Cortex of kidney (tissue), 1 donor: ENCODE results near the gene LPCAT1.

Experiments
- DNase-seq: peaks from one replicate; lab custom pipeline; 2025; lab: John Stamatoyannopoulos, UW

The LPCAT1 gene

GRCh38 chr5:1444361-1445189 is 79.2 kb downstream of the LPCAT1 start:
- DNase-seq, result no peak

GRCh38 chr5:1443991-1444360 is 79.8 kb downstream of the LPCAT1 start:
- DNase-seq, result no peak

- no peak for DNase-seq
These were observed 80.6 kb downstream of the LPCAT1 start for GRCh38 chr5:1443171-1443570.

GRCh38 chr5:1442222-1443145 is 81.3 kb downstream of the LPCAT1 start:
- no peak for DNase-seq

- no peak for DNase-seq
These were observed 82.4 kb downstream of the LPCAT1 start for GRCh38 chr5:1441166-1441865.

- no peak for DNase-seq
These were observed 83.7 kb downstream of the LPCAT1 start for GRCh38 chr5:1440098-1440493.

DNA sequence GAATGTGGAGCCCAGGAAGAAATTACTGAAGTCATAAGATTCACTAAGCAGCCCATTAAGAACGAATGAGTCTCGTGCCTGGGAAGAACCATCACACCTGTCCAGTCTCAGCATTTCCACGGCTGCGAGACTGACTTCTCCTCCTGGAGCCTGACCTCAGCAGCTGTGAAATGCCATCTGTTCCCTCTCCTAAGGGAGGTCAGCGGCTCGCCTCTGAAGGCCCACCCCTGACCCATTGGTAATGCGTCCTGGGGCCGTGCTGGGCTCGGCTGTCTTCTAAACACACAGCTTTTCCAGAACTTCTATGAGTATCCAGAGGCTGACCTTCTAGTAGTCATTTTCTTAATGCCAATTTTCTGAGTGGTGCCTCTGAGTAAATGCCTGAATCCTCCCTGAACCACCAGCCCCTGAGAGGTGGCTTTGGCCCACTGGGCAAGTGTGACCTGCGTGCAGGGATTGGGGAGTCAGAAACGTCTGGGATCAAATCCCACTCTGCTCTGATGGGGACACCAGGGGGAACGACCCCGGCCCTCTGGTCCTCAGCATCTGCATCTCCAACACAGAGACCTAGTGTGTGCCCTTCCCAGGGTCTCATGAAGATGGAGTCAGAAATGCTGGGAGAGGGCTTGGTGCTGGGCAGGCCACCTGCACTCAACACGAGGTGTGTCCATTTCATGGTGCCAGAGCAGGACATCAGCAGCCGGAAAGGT is 84.2 kb downstream of the LPCAT1 start:
- DNase-seq, result no peak

GRCh38 chr5:1438871-1439270 is 84.9 kb downstream of the LPCAT1 start:
- no peak for DNase-seq

GRCh38 chr5:1437876-1438559 is 85.7 kb downstream of the LPCAT1 start:
- no peak for DNase-seq

GRCh38 chr5:1437226-1437829 is 86.4 kb downstream of the LPCAT1 start:
- no peak for DNase-seq

DNA sequence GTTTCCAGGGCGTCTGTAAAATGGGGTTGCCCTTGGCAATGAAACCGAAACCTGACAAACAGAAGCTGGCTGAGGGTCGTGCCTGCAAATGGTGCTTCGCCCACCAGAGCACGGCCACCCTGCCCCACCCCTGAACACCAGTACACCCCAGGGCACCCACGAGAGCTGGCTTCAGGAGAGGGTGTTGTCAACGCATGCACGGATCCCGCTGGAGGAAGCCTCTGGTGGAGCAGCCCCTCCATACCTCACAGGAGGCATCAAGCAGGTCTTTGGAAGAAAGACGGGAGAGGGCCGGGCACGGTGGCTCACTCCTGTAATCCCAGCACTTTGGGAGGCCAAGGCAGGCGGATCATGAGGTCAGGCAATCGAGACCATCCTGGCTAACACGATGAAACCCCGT is 87.1 kb downstream of the LPCAT1 start:
- no peak for DNase-seq

DNA sequence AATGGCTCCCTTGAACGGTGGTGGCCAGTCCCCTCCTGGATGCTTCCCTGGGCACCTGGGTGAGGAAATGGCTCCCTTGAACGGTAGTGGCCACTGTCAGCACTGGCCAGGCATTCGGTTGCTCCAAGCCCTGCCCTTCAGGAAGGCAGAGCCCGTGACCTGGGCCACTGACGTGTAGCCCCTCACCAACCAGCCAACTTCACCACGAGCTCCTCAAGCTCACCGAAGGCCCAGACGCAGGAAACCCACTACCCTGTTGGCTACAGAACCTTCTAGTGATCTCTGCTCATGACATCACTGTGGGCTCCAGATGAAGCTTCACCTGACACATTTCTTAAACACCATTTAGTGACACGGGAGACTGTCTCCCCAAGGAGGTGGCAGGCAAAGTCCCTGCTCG is 87.7 kb downstream of the LPCAT1 start:
- no peak for DNase-seq

GRCh38 chr5:1435369-1435768 is 88.4 kb downstream of the LPCAT1 start:
- DNase-seq, result no peak

- no peak for DNase-seq
These were observed 91.5 kb downstream of the LPCAT1 start for GRCh38 chr5:1432296-1432695.

GRCh38 chr5:1431896-1432295 is 91.9 kb downstream of the LPCAT1 start:
- no peak for DNase-seq

DNA sequence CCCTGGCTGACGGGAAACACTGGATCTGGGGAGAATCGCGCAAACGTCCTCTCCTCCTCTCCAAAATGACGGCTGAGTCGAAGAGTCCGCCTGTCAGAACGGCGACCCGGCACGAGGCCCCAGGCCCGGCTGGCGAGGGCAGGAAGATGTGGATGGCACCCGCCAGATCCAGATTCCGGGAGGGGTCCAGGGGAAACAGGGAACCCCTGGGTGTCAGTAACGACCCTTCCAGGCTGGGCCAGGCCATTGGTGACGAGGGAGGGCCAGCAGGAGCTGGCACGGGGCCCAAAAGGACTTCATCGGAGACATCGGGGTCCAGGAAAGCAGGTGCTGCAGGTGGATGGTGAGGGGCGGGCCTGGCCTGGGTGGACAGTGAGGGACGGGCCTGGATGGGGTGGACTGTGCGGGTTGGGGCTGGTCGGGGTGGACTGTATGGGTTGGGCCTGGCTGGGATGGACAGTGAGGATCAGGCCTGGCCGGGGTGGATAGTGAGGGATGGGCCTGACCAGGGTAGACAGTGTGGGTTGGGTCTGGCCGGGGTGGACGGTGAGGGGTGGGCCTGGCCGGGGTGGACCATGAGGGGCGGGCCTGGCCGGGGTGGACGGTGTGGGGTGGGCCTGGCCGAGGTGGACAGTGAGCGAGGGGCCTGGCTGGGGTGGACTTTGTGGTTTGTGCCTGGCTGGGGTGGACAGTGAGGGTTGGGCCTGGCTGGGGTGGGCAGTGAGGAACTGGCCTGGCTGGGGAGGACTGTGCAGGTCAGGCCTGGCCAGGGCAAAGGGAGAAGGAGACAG is 92.5 kb downstream of the LPCAT1 start:
- DNase-seq, result no peak

DNA sequence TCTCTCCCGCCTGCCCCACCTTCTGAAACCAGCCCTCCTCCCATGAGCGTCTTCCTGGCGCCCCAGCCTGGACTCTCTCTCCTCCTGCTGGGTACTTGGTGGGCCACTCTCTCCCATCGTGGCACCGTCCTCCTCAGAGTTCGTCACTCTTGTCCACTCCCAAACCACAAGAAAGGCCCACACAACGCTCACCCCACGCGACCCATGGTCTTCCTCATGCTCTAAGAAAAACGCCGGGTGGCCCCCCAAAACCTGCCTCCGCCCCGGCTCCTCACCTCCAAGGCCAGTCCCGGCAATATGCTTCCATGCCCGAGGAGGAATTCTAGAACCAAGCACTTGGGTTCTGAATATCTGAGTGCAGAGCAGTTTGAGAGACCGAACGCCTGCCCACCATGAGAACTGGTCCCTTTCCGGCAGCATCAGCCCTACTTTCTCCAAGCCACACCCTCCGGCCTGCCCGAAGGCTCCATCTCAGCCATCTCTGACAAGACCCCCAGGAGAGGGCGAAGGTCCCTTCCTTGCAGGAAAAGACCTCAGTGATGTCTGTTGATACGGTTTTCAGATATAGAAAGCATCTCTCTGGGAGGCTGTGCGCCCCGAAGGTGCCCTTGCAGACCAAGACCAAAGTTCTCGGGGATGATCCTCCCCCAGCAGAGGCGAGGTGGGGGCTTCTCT is 93.5 kb downstream of the LPCAT1 start:
- no peak for DNase-seq

DNA sequence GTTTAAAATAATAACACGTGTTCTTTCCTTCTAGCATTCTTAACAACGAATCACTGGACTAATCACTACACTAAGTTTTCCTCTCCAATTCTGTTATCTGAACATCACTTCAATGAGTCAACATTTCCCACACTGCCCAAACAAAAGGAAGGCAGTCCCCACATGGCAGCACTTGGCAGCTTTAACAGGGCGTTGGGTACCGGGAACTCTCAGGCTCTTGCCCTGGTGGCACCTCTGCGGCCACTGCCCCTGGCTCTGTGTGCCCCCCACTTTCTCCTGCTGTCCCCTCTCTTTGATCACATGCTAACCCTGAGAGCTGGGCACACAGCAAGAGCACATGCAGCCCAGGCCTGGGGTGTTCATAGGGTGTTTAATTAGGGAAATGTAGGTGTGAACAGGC is 94.3 kb downstream of the LPCAT1 start:
- no peak for DNase-seq

DNA sequence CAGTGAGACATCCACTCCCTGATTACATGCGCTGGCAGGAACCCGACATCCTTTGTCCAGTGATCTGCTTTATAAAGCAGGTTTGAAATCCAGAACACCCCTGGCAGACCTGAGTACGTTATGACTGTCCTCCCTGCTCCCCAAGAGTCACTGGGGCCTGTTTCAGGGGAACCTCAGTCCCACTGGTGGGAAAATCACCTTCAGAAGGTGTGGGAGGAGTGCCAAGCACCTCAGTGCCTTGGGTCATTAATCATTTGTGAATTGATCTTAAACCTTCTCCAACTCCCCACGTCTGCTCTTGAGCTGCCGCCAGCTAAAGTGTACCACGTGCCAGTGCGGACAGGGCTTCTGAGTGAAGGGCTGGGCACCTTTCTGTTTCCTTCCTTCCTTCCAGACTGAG is 94.7 kb downstream of the LPCAT1 start:
- no peak for DNase-seq
